Astrocyte of the cerebellum (primary cell): ENCODE results near the gene ACO1.
A peak's percentile ranks its signal among the peaks of the same experiment; 100 is the strongest.

Source experiments
- DNase-seq: peaks from one replicate; pipeline ENCODE4 v3.0.0-alpha.2; 2011; ENCODE audit warnings: low read depth
- H3K4me3 ChIP-seq: 2 replicates; pipeline ENCODE4 v1.5.1; 2011; ENCODE audit warnings: mild to moderate bottlenecking, low read depth, low read length, moderate library complexity
- in situ Hi-C: cut with HindIII; loops from 2 replicates; pipeline ENCODE4 v1.10.0; 2017; ENCODE audit warnings: low sequenced_read_pairs
- TF ChIP-seq, protein P1 (sequence below): IDR thresholded peaks from 2 replicates; pipeline ENCODE4 v1.5.1; 2012; ENCODE audit warnings: low read length, low read depth, moderate library complexity, mild to moderate bottlenecking; ENCODE audit errors: missing control alignments

Gene ACO1

DNA sequence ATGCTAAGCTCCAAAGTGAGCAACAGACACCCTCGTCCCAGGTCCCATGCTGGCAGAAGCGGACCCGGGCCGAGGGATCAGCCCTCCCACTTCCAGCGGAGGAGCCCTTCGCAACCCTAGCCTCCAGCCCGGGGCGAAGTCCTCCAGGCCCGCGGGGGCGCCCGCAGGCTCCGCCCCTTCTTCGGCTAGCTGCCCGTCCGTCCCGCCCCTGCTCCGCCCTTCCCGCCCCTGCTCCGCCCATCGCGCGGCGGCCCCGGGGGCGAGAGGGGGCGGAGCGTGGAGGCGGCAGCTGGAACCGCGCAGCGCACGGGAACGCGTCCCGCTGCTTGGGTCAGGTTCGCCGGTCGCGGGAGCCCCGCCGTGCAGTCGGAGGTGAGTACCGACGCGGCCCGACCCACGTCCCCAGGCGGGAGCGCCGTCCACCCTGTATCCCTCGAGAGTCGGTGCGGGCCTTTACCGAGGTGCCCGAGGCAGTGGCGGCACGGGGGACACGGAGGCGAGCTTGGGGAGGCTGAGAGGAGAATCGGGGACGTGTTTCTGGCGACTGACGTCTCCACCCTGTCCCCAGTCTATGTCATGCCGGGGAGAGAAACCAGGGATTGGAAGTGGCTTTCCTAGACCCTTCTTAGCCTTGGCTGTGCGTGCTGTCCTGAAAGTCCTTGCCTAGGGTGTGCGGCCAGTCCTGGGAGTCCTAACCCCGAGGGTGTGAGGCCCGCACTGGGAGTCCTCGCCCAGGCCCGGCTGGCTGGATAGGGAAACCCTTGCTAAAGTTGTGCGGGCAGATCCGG is at the start of gene ACO1:
Gene ACO1, plus strand, starts transcription at position 280 of the 788 bp plus-strand sequence. CDS start 20,864 bp downstream, outside the sequence.
- peak; percentile 38 for DNase-seq
- in situ Hi-C loops, result loop anchor here (25.0 kb wide), 2 partner anchors 178 to 578 kb away; partner anchors contain the start of genes NDUFB6, SMIM27 and TOPORS
- TF ChIP-seq, protein P1, sequence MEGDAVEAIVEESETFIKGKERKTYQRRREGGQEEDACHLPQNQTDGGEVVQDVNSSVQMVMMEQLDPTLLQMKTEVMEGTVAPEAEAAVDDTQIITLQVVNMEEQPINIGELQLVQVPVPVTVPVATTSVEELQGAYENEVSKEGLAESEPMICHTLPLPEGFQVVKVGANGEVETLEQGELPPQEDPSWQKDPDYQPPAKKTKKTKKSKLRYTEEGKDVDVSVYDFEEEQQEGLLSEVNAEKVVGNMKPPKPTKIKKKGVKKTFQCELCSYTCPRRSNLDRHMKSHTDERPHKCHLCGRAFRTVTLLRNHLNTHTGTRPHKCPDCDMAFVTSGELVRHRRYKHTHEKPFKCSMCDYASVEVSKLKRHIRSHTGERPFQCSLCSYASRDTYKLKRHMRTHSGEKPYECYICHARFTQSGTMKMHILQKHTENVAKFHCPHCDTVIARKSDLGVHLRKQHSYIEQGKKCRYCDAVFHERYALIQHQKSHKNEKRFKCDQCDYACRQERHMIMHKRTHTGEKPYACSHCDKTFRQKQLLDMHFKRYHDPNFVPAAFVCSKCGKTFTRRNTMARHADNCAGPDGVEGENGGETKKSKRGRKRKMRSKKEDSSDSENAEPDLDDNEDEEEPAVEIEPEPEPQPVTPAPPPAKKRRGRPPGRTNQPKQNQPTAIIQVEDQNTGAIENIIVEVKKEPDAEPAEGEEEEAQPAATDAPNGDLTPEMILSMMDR, result no peak
- peak within 1 kb of the TSS; percentile 77 for H3K4me3 ChIP-seq

DNA sequence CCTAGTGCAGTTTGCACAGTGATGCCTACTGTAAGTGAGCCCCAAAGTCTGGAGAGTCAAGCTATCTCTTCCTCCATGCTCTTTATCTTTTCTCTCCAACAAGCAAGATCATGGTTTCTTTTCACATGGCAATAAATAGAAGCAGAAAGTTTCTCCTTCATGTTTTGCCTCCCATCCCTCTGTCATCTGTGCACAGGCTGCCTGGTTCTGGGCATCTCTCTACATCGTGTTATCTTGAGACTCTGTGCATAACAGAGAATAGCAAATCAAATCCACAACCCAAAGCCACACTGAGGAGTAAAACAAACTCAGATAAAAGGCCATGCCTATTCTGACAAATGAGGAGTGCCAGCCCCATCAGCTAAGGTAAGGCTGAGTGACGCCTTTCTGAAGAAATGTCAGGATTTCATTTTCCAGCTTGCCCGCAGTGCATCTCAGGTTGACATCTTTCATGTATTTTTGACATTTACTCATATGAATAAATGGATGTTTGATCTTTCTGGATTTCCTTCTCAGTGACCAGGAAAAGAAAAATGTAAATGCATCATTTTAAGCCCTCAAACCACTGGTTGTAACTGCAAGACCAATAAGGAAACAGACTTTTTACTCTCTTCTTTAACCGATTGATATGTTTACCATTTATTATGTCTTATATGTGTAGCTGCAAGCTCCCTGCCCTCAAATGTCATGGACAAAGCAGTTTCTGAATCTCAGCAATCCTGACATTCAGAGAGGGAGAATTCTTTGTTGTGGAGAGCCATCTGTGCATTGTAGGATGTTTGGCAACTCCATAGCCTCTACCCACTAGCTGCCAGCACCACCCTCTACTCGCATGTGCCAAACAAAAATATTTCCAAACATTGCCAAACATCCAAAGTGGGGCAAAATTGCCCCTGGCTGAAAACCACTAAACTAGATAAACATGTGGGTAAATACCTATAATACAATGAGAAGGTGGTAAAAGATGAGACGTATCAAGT is 49.2 kb upstream of the ACO1 start:
- no peak for DNase-seq
- TF ChIP-seq, protein P1, result no peak
- in situ Hi-C loops, result no loop called here
- no peak overlapping the region for H3K4me3 ChIP-seq

DNA sequence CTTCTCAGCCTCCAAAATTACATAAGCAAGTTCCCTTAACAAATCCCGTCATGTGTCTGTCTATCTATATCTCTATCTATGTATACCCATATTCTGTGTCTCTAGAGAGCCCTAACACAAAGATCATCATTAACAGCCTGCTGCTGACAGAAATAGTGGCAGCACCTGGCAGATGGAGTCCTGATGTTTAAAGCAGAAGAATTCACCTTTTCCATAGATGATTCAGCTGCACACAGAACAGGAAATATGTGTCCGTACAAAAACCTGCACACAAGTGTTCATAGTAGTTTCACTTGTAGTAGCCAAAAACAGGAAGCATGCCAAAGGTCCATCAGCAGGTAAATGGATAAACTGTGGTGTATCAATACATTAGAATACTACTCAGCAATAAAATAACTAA is 45.0 kb upstream of the ACO1 start:
- TF ChIP-seq, protein P1, result no peak
- DNase-seq, result no peak
- H3K4me3 ChIP-seq, result no peak overlapping the region
- in situ Hi-C loops, result no loop called here

DNA sequence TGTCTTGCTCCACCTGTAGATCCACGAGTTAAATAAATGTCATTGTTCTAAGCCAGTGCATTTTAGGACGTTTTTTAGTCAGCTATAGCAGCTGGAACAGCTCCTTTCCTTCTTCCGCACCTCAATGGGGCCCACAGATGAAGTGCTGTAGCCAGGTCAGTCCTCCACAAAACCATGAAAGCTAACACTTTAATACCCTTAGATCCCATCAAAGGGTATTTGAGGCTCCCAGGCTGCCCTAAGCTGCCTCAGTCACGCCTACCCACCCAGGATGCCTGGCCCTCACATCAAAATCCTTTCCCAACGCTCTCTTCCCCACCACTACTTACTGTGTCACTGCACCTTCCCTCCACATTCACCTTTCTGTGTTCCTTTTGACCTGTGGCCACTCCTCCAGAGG is 44.1 kb upstream of the ACO1 start:
- in situ Hi-C loops, result no loop called here
- TF ChIP-seq, protein P1, result no peak
- H3K4me3 ChIP-seq, result no peak overlapping the region
- DNase-seq, result no peak

DNA sequence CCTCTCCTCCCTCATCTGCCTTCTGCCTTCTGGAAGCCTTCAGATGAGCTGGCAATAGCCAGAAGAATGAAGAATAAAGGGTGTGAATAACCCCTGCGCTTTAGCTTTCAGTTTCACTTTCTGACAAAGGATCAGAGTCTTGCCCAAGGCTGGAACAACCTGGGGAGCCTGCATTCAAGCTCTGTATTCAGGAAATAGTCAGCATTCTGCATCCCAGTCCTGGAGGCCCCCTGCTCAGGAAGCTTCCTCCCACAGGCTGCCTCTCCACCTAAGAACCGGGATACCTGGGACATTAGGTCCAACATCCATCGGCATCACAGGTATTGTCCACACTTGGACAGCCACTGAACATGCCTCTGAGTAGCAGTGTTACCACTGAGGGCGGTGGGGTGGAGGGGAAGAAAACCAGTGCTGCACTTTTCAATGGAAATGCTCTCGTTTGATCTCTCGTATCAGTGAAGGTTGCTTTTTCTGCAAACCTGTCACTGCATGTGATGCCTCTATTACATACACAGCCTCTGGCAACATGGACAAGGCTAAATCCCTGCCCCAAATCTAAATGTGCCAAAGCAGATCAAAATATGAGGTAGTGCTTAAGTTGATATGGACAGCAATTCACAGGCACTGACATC is 39.8 kb upstream of the ACO1 start:
- TF ChIP-seq, protein P1, result no peak
- DNase-seq, result no peak

DNA sequence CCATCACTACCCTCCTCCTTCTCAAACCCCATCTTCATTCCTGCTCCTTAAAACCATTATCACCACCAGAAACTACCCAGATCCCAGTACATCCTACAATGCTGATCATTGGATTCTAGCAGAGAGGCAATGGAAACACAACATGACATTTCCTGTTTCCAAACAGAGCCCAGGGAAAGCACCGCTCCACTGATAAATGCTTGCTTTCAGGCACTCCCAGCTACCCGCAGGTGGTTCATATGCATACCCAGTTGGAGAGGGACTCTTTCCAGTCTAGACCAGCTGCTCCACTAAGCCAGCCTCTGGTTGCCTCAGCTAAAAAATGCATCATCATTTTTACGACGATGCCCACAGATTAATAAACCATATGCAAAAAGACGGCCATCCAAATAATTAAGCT is 39.2 kb upstream of the ACO1 start:
- no peak for DNase-seq
- TF ChIP-seq, protein P1, result no peak
- no peak overlapping the region for H3K4me3 ChIP-seq
- in situ Hi-C loops, result no loop called here

More for the DNA sequence above, 39.8 kb upstream of the ACO1 start:
- in situ Hi-C loops, result no loop called here
- no peak overlapping the region for H3K4me3 ChIP-seq
